Osteocyte (in vitro differentiated cells): ENCODE data around the gene MYOZ3. TPM values are rescaled to one million over a fixed set of nuclear protein-coding genes. Genes with fewer than 3 reads are reported as not detected.

ENCODE experiments used
- DNase-seq: peaks from one replicate; pipeline ENCODE4 v3.0.0; 2021; ENCODE audit warnings: mixed read lengths; ENCODE audit not compliant: unreplicated experiment; ENCODE audit errors: extremely low spot score
- H3K27ac Mint-ChIP-seq: one replicate; pipeline ENCODE4 v1.8.0; 2021; ENCODE audit warnings: mild to moderate bottlenecking, mixed read lengths; ENCODE audit not compliant: unreplicated experiment
- H3K27me3 Mint-ChIP-seq: one replicate; pipeline ENCODE4 v1.8.0; 2021; ENCODE audit warnings: mixed read lengths; ENCODE audit not compliant: unreplicated experiment
- H3K36me3 Mint-ChIP-seq: one replicate; pipeline ENCODE4 v1.8.0; 2021; ENCODE audit warnings: mixed read lengths; ENCODE audit not compliant: unreplicated experiment
- H3K4me1 Mint-ChIP-seq: one replicate; pipeline ENCODE4 v1.8.0; 2021; ENCODE audit warnings: mixed read lengths; ENCODE audit not compliant: unreplicated experiment
- H3K4me3 Mint-ChIP-seq: one replicate; pipeline ENCODE4 v1.8.0; 2021; ENCODE audit warnings: mild to moderate bottlenecking, moderate library complexity, mixed read lengths; ENCODE audit not compliant: unreplicated experiment
- H3K9me3 Mint-ChIP-seq: one replicate; pipeline ENCODE4 v1.8.0; 2021; ENCODE audit warnings: mixed read lengths; ENCODE audit not compliant: unreplicated experiment
- total RNA-seq: library from RNA; stranded (reverse); gene quantifications from 2 replicates; pipeline ENCODE4 v1.2.1, GENCODE V29; 2021
- TF ChIP-seq, protein P1 (sequence below): fragments of 200-600 bp; sonication (generic); IDR thresholded peaks from 2 replicates; pipeline ENCODE4 v1.5.0; 2021; ENCODE audit warnings: antibody characterized with exemption, mild to moderate bottlenecking, moderate library complexity

Gene MYOZ3
- total RNA-seq, 1 donor from 2014 or later = 0.27 TPM

DNA sequence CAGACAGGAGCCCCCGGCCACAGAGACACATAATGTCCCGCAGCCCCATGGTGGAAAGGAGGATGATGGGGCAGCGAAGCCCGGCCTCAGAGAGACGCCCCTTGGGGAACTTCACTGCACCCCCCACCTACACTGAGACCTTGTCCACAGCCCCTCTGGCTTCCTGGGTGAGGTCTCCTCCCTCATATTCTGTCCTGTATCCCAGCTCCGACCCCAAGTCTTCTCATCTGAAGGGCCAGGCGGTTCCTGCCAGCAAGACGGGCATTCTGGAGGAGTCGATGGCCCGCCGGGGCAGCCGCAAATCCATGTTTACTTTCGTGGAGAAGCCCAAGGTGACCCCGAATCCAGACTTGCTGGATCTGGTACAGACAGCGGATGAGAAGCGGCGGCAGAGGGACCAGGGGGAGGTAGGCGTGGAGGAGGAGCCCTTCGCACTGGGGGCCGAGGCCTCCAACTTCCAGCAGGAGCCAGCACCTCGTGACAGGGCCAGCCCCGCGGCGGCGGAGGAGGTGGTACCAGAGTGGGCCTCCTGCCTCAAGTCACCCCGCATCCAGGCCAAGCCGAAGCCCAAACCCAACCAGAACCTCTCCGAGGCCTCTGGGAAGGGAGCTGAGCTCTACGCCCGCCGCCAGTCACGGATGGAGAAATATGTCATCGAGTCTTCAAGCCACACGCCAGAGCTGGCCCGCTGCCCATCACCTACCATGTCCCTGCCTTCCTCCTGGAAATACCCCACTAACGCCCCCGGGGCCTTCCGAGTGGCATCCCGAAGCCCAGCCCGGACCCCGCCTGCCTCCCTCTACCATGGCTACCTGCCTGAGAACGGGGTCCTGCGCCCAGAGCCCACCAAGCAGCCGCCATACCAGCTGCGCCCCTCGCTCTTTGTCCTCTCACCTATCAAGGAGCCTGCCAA lies 11.7 kb upstream of the MYOZ3 start:
- DNase-seq = no peak
- H3K4me1 Mint-ChIP-seq = peaks cover 31% of the 10 kb centered on the region
- peaks cover 26% of the 10 kb centered on the region for H3K36me3 Mint-ChIP-seq
- H3K9me3 Mint-ChIP-seq = no peaks in the 10 kb centered on the region
- no peaks in the 10 kb centered on the region for H3K27me3 Mint-ChIP-seq
- no peak overlapping the region for H3K4me3 Mint-ChIP-seq
- TF ChIP-seq, protein P1, sequence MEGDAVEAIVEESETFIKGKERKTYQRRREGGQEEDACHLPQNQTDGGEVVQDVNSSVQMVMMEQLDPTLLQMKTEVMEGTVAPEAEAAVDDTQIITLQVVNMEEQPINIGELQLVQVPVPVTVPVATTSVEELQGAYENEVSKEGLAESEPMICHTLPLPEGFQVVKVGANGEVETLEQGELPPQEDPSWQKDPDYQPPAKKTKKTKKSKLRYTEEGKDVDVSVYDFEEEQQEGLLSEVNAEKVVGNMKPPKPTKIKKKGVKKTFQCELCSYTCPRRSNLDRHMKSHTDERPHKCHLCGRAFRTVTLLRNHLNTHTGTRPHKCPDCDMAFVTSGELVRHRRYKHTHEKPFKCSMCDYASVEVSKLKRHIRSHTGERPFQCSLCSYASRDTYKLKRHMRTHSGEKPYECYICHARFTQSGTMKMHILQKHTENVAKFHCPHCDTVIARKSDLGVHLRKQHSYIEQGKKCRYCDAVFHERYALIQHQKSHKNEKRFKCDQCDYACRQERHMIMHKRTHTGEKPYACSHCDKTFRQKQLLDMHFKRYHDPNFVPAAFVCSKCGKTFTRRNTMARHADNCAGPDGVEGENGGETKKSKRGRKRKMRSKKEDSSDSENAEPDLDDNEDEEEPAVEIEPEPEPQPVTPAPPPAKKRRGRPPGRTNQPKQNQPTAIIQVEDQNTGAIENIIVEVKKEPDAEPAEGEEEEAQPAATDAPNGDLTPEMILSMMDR = no peak
- H3K27ac Mint-ChIP-seq = no peak overlapping the region

DNA sequence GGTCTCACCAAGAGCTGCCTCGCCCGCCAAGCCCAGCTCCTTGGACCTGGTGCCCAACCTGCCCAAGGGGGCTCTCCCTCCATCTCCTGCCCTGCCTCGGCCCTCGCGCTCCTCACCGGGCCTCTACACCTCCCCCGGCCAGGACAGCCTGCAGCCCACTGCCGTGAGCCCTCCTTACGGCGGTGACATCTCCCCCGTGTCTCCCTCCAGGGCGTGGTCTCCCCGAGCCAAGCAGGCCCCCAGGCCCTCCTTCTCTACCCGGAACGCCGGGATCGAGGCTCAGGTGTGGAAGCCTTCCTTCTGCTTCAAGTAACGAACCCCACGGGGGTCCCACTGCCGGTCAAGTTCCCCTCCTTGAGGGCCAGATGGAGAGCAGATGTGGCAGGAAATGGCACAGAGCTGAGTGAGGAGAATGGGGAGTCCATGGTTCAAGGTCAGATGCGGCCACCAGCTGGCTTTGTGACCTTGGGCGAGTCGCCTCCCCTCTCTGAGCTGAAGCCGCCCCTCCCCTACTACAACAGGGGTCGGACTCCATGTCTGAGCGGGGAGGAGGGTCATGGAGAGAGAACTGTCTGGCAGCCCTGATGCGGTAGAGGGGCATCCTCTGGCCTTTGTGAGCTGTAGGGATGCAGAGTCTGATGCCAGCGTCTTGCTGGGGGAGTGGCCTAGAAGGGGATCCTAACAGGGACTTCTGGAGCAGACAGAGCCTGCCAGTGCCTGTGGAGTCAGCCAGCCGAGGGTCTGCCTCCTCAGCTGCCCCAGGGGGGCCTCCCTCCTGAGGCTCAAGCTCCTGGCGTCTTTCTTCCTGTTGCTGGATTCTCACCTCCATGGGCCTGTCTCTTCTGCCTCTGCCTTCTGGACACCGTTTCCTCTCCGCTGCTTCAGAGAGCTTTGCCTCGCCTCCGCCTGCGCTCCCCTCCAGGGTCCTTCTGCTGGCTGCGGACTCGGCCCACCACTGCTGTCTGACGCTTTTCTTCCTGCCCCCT lies 10.7 kb upstream of the MYOZ3 start:
- TF ChIP-seq, protein P1 = no peak
- peaks cover 26% of the 10 kb centered on the region for H3K36me3 Mint-ChIP-seq
- no peaks in the 10 kb centered on the region for H3K27me3 Mint-ChIP-seq

DNA sequence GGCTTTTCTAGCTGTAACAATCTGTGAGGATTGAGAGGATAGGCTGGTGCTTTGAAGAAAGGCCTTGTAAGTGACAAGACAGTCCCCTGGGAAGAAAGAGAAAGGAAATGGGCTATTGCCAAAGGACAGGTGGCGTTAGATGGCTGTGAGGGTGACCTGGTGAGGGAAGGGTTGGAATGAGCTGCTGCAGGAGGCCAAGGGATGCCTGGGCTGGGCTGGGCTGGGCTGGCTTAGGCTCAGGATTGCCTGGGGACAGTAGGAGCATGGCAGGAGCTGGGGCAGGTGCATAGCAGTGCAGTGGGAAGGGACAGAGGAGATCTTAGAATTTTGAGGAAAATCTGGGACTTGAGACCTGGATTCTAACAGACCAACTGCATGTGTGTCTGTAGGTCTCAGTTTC lies 9.7 kb upstream of the MYOZ3 start:
- TF ChIP-seq, protein P1 = no peak
- Mint-ChIP-seq H3K27me3 (no peaks in the 10 kb centered on the region), H3K9me3 (no peaks in the 10 kb centered on the region), H3K4me3 (no peak overlapping the region), H3K36me3 (peaks cover 26% of the 10 kb centered on the region), H3K4me1 (peaks cover 15% of the 10 kb centered on the region), H3K27ac (no peak overlapping the region)
- DNase-seq = no peak

More for the DNA sequence above, 10.7 kb upstream of the MYOZ3 start:
- peaks cover 22% of the 10 kb centered on the region for H3K4me1 Mint-ChIP-seq
- no peak overlapping the region for H3K4me3 Mint-ChIP-seq
- no peak overlapping the region for H3K27ac Mint-ChIP-seq
- DNase-seq = no peak
- no peaks in the 10 kb centered on the region for H3K9me3 Mint-ChIP-seq

DNA sequence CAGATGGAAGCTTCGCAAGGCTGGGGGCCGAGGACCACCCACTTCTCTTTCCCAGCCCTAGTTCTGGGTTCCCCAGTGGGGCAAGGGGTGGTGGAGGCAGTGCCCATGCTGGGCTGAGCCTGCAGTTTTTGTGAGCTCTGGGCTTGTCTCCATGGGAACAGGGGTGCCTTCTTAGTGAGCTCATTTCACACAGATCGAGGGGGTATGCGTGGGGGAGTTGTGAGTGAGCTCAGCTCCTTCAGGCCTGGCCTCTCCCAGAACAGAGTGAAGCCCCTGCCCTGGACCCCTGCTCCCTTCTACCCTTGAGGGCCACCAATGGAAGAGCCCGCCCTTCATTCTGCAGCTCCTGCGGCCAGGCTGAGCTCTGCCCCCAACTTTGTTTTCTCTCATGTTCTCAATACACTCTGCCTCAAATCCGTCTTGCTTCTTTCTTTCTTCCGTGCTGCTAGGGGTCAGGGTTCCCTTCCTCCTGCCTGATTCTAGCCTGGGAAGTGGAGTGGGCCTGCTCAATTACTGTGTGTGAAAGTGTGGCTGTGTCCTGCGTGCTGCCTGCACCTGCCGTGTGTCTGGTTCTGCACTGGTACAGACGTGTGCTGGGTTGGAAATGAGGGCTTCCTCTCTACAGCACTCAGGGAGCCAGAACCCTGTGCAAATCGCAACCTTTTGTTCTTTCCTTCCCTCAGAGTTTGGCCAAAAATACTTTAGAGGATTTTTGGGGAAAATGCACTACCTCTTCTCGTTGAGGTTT lies 9.0 kb upstream of the MYOZ3 start:
- Mint-ChIP-seq H3K9me3 (no peaks in the 10 kb centered on the region), H3K27ac (no peak overlapping the region), H3K27me3 (no peaks in the 10 kb centered on the region), H3K4me3 (no peak overlapping the region), H3K4me1 (peaks cover 15% of the 10 kb centered on the region), H3K36me3 (peaks cover 26% of the 10 kb centered on the region)
- DNase-seq = no peak
- TF ChIP-seq, protein P1 = no peak
